GM19438 (cell line): ENCODE results near the gene MAMSTR.

Experiments used
- ATAC-seq: cut with Tn5 transposase; IDR thresholded peaks from one replicate; pipeline ENCODE4 v1.9.1; 2021; ENCODE audit warnings: low read depth; ENCODE audit not compliant: unreplicated experiment

The MAMSTR gene

GRCh38 chr19:48746738-48747575 lies 27.4 kb upstream of the MAMSTR start, which contains the start of gene IZUMO1:
Gene IZUMO1 (minus strand): TSS chr19:48746909. CDS start chr19:48745859, 1,050 bp downstream.
- ATAC-seq, result no peak

DNA sequence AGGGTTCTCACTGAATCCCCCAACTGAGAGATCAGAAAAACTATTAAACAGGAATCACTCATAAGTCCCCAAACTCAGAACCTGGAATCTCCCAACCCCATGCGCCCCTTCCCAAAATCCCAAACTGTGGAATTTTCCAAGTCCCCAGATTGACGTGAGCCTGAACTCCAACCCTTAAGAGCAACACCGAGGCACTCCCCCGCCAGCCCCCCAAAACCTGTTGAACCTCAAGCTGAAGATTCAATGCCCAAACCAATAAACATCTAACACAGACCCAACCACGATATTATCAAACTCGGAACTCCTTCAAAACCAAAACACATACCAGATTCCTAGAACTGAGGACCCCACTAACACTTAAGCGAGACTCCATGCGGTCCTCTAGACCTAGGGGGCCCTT lies 26.6 kb upstream of the MAMSTR start:
- no peak for ATAC-seq

- no peak for ATAC-seq
Observed at GRCh38 chr19:48745208-48745995, 25.9 kb upstream of the MAMSTR start.

DNA sequence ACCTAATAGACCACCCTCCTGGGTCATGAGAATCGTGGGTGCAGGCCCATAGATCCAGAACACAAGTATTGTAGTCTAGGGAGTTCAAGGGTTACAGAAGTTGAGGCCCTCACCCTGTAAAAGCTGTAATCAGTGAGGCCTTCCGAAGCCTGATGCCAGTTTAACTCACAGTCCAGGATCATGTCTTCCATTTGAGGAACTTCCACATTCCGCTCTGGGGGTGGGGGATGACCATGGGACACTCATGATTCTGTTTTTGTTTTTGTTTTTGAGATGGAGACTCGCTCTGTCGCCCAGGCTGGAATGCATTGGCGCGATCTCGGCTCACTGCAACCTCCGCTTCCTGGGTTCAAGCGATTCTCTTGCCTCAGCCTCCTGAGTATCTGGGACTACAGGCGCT lies 22.6 kb upstream of the MAMSTR start:
- no peak for ATAC-seq

- no peak for ATAC-seq
Observed at GRCh38 chr19:48741129-48741999, 21.8 kb upstream of the MAMSTR start.

GRCh38 chr19:48740164-48740972 lies 20.8 kb upstream of the MAMSTR start, which contains the start of gene RASIP1:
Gene RASIP1 (minus strand): TSS chr19:48740610. CDS start chr19:48740282, 328 bp downstream.
- no peak for ATAC-seq

GRCh38 chr19:48739404-48740163 lies 20.1 kb upstream of the MAMSTR start:
- no peak for ATAC-seq

DNA sequence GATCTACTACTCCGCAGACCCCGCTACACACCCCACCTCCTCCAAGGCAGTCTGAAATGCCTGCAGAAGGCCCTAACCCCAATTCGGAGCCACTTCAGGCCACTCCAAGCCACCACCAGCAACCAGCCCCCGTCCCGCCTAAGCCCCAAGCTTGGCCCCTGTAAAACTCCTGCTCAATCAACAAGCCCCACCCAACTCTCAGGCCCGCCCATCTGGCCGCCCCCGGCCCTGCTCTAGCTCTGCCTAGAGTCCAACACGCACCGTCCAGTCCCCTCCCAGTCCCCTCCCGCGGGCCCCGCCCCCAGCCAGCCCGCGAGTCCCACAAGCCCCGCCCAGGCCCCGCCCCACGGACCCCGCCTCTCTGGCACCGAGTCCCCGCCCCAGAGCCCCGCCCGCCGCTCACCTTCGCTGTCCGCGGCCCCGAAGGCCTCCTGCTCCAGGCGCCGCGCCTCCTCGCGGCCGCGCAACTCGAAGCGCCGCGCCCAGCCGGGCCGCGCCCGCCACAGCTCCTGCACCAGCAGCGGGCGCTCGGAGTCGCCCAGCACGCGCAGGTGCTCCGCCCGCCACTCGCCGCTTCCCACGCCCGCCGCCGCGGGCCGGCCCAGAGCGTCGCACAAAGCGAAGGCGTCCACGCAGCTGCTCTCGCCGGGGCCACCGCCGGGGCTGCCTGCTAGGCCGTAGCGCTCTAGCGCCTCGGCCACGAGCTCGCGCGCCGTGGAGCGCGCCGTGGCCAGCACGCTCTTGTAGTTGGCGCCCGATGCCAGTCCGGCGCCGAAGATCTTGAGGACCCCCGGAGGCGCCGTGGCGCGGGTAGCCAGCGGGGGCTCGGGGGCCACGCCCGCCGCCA lies 19.3 kb upstream of the MAMSTR start:
- peak; percentile 79 for ATAC-seq

DNA sequence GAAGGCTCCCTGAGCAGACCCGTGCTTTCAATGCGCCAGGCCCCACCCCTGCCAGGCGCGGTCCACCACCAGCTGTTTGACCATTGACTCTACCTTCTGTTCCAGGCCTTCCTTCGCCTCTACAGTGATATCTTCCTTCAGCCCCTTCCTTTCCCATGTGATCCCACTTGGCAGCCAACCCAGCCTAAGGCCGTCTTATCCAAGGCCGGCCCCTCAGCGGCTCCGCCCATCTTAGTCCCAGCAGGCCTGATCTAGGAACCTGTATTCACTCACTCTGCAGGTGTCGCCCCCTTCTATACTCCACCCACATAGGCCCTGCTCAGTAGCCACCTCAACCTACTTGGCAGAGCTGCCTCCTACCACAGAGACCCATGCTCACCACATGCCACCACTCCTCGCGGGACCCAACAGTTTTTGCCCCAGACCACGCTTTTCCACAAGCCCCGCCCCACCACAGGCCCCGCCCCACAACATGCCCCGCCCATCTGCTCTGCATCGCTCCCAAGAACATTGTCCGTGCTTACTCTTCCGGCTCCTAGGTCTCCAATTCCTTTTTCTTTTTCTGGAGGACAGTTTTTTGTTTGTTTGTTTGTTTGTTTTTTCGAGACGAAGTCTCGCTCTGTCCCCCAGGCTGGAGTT lies 18.0 kb upstream of the MAMSTR start:
- ATAC-seq, result no peak

DNA sequence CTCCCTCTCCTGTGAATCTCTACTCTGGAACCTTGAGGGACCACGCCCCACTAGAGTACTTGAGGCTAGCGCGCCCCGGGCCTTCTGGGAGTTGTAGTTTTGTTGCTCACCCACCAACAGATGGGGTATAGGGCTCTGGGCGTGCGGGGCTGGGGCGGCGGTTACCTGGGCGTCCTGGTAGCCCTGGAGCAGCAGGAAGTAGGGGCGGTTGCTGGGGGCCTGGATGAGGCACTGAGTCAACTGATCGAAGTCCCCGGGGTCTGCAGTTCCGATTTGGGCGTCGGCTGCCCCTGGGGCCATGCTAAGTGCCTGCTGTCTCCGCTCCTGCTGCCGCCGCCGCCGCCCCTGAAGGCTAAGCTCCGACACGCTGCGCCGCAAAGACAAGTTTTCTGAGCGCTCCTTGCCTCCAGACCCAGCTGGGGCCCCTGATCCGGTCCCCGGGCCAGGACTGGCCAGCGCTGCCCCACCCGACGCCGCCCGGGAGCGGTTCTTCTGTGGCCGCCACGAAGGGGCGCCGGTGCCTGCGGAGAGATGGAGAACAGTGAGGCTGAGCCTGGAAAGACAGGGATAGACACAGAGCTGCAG lies 15.6 kb upstream of the MAMSTR start:
- ATAC-seq, result no peak

- no peak for ATAC-seq
Observed at GRCh38 chr19:48734625-48735024, 15.1 kb upstream of the MAMSTR start.

- ATAC-seq, result no peak
Observed at GRCh38 chr19:48731452-48731851, 11.9 kb upstream of the MAMSTR start.

DNA sequence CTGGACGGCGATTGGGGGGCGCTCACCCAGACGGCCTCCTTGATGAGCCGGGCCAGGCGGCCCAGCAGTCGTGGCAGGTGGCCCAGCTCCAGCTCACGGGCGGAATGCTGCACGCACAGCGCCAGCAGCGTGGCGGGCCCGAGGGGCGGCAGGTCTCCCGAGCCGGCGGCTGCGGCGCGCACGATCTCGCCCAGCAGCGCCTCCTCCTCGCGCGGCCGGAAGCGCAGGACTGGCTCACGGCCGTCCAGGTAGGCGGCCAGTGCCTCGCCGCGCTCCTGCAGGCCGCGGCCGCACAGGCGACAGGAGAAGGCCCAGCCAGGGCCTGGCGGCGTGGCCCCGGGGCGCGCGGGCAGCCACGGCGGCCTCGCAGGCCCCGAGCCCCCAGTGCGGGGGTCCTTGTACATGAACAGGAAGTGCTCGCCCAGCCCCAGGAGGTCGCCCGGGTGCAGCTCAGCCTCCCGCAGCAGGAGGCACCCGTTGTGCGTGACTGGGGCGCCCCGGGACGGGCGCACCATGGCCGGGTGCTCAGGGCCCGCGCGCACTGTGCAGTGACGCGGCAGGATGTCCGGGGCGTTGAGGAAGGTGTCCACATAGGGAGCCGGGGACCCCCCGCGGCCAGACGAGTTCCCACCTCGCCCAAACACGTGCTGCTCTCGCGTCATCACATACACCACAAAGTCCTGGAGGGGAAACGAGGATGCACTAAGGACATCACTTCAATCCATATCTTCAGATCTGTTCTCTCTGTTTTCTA lies 9.6 kb upstream of the MAMSTR start:
- ATAC-seq, result no peak

DNA sequence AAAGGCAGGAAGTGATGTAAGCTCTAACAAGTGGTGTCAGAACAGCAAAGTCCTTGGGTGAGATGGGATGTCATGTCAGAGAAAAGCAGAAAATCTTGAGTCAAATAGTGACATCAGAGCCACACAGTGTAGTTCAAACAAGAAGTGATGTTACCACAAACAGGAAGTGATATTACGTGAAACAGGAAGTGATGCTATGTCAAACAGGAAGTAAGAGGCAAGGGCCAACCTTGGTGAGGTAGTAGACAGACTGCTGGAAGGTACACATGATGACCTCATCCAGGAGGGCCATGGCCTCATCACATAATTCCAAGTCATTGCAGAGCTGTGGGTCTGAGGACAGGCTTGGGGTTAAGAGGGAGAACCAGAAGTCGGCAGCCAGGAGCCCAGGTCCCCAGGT lies 7.0 kb upstream of the MAMSTR start:
- no peak for ATAC-seq

DNA sequence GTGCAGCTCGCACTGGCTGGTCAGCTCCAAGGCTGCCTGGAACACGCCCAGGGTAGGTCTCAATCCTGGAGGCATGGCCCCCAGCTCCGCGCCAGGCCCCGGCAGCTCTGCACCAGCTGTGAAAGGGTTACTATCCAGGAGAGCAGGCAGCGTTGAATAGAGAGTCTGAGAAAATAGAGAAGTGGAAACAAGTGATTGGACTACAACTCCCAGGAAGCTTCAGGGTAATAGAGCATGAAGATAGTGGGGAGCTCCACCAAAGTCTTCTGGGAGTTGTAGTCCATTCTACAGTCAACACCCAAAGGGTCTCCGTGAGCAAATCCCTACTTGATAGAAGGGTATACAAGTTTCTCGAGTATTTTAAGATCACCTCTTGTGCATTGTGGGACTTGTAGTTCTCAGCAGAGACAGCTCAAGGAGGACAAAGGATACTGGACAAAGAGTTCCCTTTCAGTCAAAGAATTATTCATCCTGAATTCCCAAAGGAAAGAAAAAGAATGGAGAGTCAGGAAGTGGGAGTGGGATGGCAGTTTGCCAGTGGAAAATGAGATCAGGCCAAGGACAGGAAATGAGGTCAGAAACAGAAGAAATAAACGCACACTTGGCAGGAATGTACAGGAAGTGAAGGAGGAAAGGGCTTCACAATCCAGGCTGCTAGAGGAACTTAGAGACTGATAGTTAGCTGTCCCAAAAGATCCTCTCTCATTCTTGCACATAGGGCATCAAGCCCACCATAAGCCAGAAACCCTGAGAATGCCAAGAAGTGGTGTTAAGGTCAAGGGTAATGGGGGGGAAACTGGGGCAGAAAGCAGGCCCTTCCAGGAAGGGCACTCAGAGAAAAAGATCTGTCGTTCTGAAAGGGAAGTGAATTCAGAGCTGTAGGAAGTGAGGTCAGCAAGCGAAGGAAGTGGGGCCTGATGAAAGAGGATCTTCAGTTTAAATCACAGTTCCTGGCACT lies 5.5 kb upstream of the MAMSTR start:
- ATAC-seq, result no peak
